PFSK-1 (cell line): ENCODE measurements around the gene PDE3A.

Experiments
- FOXP2 ChIP-seq: optimal IDR thresholded peaks from 2 replicates; pipeline ENCODE3; 2011; ENCODE audit warnings: borderline replicate concordance, control low read depth, inconsistent platforms; ENCODE audit not compliant: insufficient read depth; ENCODE audit errors: extremely low read length, extremely low read depth
- POLR2AphosphoS5 ChIP-seq: IDR thresholded peaks from 2 replicates; pipeline ENCODE4 v1.6.1; 2012; ENCODE audit warnings: low read depth, mild to moderate bottlenecking, control low read depth, low read length, moderate library complexity
- SIN3A ChIP-seq: IDR thresholded peaks from 2 replicates; pipeline ENCODE4 v1.6.1; 2012; ENCODE audit warnings: mild to moderate bottlenecking, low read length, moderate library complexity, borderline replicate concordance; ENCODE audit not compliant: insufficient read depth
- TAF1 ChIP-seq: IDR thresholded peaks from 2 replicates; pipeline ENCODE4 v1.6.1; 2012; ENCODE audit warnings: low read length, control low read depth, borderline replicate concordance; ENCODE audit not compliant: insufficient read depth
- TF ChIP-seq, protein P1 (sequence below), 2 experiments: IDR thresholded peaks; 2 replicates each; pipeline versions ENCODE4 v1.6.1 to v1.8.0; 2011 to 2012; ENCODE audit warnings: low read depth in 2 of 2, low read length in 2 of 2, control low read depth in 1 of 2, inconsistent platforms in 1 of 2, mild to moderate bottlenecking in 1 of 2, moderate library complexity in 1 of 2; ENCODE audit not compliant: insufficient read depth in 1 of 2

PDE3A gene

DNA sequence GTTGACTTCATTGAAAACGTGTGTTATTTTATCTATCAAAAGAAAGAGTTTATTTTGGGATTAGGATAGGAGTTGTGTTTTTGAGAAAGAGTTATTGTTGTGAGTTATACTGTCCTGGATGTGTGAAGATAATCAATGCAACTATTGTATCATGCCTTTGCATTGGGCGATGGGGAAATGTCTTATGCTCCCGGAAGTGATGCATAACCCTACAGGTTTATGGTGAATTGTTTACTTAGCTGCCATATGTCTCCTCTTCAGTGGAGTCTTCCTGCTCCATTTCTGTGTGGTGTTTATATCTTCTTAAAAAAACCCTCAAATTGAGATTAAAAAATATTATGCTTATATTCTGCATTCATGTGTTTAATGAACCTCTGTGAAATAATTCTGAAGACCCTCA lies 6.5 kb downstream of the PDE3A start:
- TF ChIP-seq POLR2AphosphoS5 (no peak), FOXP2 (no peak), TAF1 (no peak), SIN3A (no peak)
- TF ChIP-seq, protein P1, sequence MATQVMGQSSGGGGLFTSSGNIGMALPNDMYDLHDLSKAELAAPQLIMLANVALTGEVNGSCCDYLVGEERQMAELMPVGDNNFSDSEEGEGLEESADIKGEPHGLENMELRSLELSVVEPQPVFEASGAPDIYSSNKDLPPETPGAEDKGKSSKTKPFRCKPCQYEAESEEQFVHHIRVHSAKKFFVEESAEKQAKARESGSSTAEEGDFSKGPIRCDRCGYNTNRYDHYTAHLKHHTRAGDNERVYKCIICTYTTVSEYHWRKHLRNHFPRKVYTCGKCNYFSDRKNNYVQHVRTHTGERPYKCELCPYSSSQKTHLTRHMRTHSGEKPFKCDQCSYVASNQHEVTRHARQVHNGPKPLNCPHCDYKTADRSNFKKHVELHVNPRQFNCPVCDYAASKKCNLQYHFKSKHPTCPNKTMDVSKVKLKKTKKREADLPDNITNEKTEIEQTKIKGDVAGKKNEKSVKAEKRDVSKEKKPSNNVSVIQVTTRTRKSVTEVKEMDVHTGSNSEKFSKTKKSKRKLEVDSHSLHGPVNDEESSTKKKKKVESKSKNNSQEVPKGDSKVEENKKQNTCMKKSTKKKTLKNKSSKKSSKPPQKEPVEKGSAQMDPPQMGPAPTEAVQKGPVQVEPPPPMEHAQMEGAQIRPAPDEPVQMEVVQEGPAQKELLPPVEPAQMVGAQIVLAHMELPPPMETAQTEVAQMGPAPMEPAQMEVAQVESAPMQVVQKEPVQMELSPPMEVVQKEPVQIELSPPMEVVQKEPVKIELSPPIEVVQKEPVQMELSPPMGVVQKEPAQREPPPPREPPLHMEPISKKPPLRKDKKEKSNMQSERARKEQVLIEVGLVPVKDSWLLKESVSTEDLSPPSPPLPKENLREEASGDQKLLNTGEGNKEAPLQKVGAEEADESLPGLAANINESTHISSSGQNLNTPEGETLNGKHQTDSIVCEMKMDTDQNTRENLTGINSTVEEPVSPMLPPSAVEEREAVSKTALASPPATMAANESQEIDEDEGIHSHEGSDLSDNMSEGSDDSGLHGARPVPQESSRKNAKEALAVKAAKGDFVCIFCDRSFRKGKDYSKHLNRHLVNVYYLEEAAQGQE (IDR thresholded peaks at IDR 0.05; ENCODE audit: insufficient read depth in 1 of 2, low read depth in 2 of 2, low read length in 2 of 2), result no peak

DNA sequence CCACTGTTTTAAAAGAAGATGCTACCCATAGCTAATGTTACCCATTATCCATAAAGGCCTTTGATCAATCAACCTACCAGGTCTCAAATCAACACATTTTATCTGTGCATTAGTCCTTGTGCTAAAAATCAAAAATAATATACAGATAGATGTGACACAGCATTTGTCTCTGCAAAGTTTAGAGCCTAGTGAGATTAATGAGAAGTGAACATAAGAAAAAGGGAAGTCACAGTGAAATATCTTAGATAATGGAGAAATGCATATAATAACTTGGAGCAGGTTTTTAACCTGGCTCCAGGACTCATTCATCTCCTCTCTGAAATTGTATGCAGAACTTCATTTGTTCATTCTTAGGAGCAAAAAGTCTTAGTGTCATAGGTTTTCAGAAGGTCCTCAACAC lies 7.2 kb downstream of the PDE3A start:
- TF ChIP-seq FOXP2 (no peak), POLR2AphosphoS5 (no peak), TAF1 (no peak), SIN3A (no peak)
- TF ChIP-seq, protein P1 (IDR thresholded peaks at IDR 0.05; ENCODE audit: insufficient read depth in 1 of 2, low read depth in 2 of 2, low read length in 2 of 2), result no peak

DNA sequence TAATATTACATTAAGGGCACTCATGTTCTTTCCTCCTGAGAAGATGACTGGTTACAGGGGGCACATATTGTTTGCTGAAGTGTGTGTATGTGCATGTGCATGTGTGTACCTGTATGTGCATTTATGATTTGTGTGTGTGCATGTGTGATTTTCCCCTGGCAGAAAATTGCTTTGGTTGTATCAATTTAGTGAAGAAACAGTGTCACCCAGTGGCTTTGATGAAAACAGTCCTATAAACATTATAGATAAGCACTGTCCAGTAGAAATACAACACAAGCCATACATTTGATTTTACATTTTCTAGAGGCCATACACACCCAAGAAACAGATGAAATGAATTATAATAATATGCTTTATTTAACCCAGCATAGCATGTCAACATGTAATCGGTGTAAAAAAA lies 8.6 kb downstream of the PDE3A start:
- TF ChIP-seq TAF1, result no peak
- TF ChIP-seq, protein P1 (IDR thresholded peaks at IDR 0.05; ENCODE audit: insufficient read depth in 1 of 2, low read depth in 2 of 2, low read length in 2 of 2), result no peak
- no peak for TF ChIP-seq SIN3A
- TF ChIP-seq FOXP2, result no peak
- TF ChIP-seq POLR2AphosphoS5, result no peak

DNA sequence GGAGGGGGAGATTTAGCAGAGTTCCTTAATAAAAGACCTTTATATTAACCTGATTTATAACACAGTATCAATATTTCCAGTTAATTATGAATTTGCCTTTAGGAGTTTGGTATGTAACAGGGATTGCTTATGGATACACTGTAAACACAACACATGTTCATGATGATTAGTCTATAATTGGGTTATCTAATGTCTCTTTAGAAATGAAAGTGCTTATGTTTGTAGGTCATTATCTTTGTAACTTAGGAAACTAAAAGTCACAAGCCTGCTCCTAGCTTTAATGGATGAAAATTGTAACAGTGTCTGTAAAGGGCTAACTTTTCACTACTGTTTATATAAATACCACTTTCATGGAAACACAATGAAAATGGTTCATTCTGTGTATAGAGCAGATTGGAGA lies 9.4 kb downstream of the PDE3A start:
- no peak for TF ChIP-seq POLR2AphosphoS5
- TF ChIP-seq SIN3A, result no peak
- TF ChIP-seq FOXP2, result no peak
- TF ChIP-seq TAF1, result no peak
- TF ChIP-seq, protein P1 (IDR thresholded peaks at IDR 0.05; ENCODE audit: insufficient read depth in 1 of 2, low read depth in 2 of 2, low read length in 2 of 2), result no peak

DNA sequence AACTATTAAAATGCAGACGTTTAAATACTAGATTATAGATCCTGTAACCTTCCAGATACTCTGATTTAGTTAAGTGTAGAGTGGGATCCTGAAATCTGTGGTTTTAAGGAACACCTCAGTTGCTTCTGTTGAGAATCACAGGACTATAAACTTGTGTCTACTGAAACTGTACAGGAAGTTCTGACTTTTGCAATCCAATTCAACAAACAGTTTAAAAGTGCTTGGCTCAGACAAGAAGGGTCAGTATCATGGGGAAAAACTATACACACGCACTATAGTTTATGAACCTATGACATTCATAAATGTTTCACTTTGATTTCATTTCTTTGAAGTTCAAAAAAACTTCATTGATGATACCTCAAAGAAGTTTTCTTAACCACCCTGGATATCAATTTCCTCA lies 13.8 kb downstream of the PDE3A start:
- TF ChIP-seq TAF1 (no peak), SIN3A (no peak), FOXP2 (no peak), POLR2AphosphoS5 (no peak)
- TF ChIP-seq, protein P1 (IDR thresholded peaks at IDR 0.05; ENCODE audit: insufficient read depth in 1 of 2, low read depth in 2 of 2, low read length in 2 of 2), result no peak
